ENCODE data around the gene AXIN1.

AXIN1 gene

GRCh38 chr16:361341-361871, 8.9 kb upstream of the AXIN1 start:
- Histone ChIP-seq H3K27me3 (ENCODE audit: insufficient read depth, poor library complexity, severe bottlenecking) (no peaks in the 10 kb centered on the region), H3K36me3 (ENCODE audit: low read depth) (peaks cover under 1% of the 10 kb centered on the region; the same call in 1 of the 2 replicates), H3K4me3 (ENCODE audit: severe bottlenecking) (no peak overlapping the region), H3K4me1 (ENCODE audit: insufficient read depth, poor library complexity, severe bottlenecking) (no peaks in the 10 kb centered on the region), H3K27ac (ENCODE audit: poor library complexity, severe bottlenecking) (no peak overlapping the region), H3K9me3 (ENCODE audit: severe bottlenecking) (no peaks in the 10 kb centered on the region)
- ATAC-seq (ENCODE audit: low read depth) (no peak), DNase-seq (ENCODE audit: low spot score) (no peak)
- TF ChIP-seq, protein P1, sequence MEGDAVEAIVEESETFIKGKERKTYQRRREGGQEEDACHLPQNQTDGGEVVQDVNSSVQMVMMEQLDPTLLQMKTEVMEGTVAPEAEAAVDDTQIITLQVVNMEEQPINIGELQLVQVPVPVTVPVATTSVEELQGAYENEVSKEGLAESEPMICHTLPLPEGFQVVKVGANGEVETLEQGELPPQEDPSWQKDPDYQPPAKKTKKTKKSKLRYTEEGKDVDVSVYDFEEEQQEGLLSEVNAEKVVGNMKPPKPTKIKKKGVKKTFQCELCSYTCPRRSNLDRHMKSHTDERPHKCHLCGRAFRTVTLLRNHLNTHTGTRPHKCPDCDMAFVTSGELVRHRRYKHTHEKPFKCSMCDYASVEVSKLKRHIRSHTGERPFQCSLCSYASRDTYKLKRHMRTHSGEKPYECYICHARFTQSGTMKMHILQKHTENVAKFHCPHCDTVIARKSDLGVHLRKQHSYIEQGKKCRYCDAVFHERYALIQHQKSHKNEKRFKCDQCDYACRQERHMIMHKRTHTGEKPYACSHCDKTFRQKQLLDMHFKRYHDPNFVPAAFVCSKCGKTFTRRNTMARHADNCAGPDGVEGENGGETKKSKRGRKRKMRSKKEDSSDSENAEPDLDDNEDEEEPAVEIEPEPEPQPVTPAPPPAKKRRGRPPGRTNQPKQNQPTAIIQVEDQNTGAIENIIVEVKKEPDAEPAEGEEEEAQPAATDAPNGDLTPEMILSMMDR (IDR thresholded peaks at IDR 0.05; ENCODE audit: poor library complexity, severe bottlenecking) = no peak

DNA sequence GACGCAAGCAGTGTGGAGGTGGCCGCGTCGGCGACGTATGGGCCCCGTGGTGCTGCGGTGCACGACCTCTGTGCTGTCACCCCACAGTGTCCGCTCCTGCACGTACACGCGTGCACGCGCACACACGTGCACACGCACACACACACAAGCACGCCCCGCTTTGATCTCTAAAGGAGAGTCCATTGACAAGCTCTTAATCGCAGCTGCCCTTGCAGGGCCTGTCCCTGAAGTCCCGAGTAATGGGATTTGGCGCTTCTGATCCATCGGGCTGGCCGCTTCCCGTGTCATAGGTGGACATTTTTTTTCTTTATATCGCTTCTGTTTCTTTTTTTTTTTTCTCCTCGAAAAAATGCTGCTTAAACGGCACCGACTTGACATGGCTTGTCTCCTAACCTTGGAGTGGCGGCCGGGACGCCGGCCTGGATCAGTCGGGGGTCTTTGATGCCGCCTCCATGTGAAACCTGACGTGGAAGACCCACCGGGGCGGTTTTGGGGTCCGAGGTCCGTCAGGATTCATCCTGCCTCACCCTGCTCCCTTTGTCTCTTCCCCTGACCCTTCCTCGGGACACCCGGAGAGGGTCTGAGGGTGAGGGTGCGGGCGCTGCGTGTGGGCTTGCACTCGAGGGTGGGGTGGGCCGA, 8.3 kb upstream of the AXIN1 start:
- DNase-seq (ENCODE audit: low spot score) (no peak), ATAC-seq (ENCODE audit: low read depth) (no peak)
- H3K4me1 ChIP-seq (ENCODE audit: insufficient read depth, poor library complexity, severe bottlenecking) = no peaks in the 10 kb centered on the region

GRCh38 chr16:359871-360697, 7.6 kb upstream of the AXIN1 start:
- no peak for ATAC-seq (ENCODE audit: low read depth)

More for the DNA sequence above, 8.3 kb upstream of the AXIN1 start:
- Histone ChIP-seq H3K27ac (ENCODE audit: poor library complexity, severe bottlenecking) (no peak overlapping the region), H3K9me3 (ENCODE audit: severe bottlenecking) (no peaks in the 10 kb centered on the region), H3K27me3 (ENCODE audit: insufficient read depth, poor library complexity, severe bottlenecking) (no peaks in the 10 kb centered on the region), H3K36me3 (ENCODE audit: low read depth) (no peaks in the 10 kb centered on the region), H3K4me3 (ENCODE audit: severe bottlenecking) (no peak overlapping the region)
- TF ChIP-seq, protein P1 (IDR thresholded peaks at IDR 0.05; ENCODE audit: poor library complexity, severe bottlenecking) = no peak

DNA sequence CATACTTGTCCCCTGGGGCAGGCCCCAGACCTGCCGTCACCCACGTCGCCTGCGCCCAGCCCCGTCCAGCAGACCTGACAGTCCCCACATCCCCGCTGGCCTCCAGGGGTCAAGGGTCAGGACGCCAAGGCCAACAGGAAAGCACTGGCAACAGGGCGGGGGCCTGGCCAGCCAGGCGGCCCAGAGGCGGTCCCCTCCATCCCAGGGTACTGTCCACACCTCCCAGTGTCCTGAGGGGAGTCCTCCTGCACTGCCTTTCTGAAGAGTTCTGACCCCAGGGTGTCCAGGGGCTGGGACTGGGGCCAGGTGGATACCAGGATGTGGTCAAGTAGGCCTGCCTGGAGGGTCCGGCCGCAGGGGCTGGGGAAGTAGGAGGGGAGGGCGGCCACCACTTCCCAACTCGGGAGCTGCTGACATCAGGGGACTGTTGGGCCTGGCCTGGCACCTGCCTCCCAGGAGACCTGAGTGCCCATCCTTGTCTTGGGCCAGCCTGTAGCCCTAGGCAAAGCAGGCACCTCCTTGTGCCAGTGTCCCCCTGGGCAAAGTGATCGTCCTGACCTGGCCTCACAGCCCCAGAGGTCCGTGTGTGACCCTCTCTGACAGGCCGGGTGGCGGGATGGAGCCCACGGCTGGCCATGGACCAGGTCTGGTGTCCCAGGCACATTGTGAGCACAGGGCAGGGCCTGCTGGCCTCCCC, 6.7 kb upstream of the AXIN1 start:
- peaks cover 4% of the 10 kb centered on the region for H3K4me1 ChIP-seq (ENCODE audit: insufficient read depth, poor library complexity, severe bottlenecking)
- ATAC-seq (ENCODE audit: low read depth) (no peak), DNase-seq (ENCODE audit: low spot score) (no peak)
- H3K9me3 ChIP-seq (ENCODE audit: severe bottlenecking) = no peaks in the 10 kb centered on the region
- no peaks in the 10 kb centered on the region for H3K27me3 ChIP-seq (ENCODE audit: insufficient read depth, poor library complexity, severe bottlenecking)
- TF ChIP-seq, protein P1 (IDR thresholded peaks at IDR 0.05; ENCODE audit: poor library complexity, severe bottlenecking) = no peak
- H3K27ac ChIP-seq (ENCODE audit: poor library complexity, severe bottlenecking) = no peak overlapping the region
- H3K4me3 ChIP-seq (ENCODE audit: severe bottlenecking) = no peak overlapping the region
- no peaks in the 10 kb centered on the region for H3K36me3 ChIP-seq (ENCODE audit: low read depth)

More at GRCh38 chr16:359871-360697, 7.6 kb upstream of the AXIN1 start:
- DNase-seq (ENCODE audit: low spot score) = no peak
- H3K36me3 ChIP-seq (ENCODE audit: low read depth) = no peaks in the 10 kb centered on the region
- no peak overlapping the region for H3K4me3 ChIP-seq (ENCODE audit: severe bottlenecking)
- no peaks in the 10 kb centered on the region for H3K4me1 ChIP-seq (ENCODE audit: insufficient read depth, poor library complexity, severe bottlenecking)
- no peaks in the 10 kb centered on the region for H3K9me3 ChIP-seq (ENCODE audit: severe bottlenecking)
- H3K27me3 ChIP-seq (ENCODE audit: insufficient read depth, poor library complexity, severe bottlenecking) = no peaks in the 10 kb centered on the region
- TF ChIP-seq, protein P1 (IDR thresholded peaks at IDR 0.05; ENCODE audit: poor library complexity, severe bottlenecking) = no peak
- no peak overlapping the region for H3K27ac ChIP-seq (ENCODE audit: poor library complexity, severe bottlenecking)
